ENCODE results near the gene MAPK8IP3.

The MAPK8IP3 gene

GRCh38 chr16:1764971-1765370, 59.0 kb downstream of the MAPK8IP3 start:
- DNase-seq, result no peak

- no peak for DNase-seq
Measured at GRCh38 chr16:1765826-1766225, 59.8 kb downstream of the MAPK8IP3 start.

GRCh38 chr16:1766231-1766630, 60.2 kb downstream of the MAPK8IP3 start:
- DNase-seq, result no peak

- DNase-seq, result no peak
Measured at GRCh38 chr16:1766701-1767100, 60.7 kb downstream of the MAPK8IP3 start.

- no peak for DNase-seq
Measured at GRCh38 chr16:1767116-1767994, 61.4 kb downstream of the MAPK8IP3 start.

GRCh38 chr16:1768061-1768766, 62.2 kb downstream of the MAPK8IP3 start:
- no peak for DNase-seq

GRCh38 chr16:1768767-1769401, 62.9 kb downstream of the MAPK8IP3 start:
- DNase-seq, result no peak

GRCh38 chr16:1769402-1770300, 63.7 kb downstream of the MAPK8IP3 start:
- no peak for DNase-seq

- DNase-seq, result peak; percentile 43
Measured at GRCh38 chr16:1770328-1771187, 64.6 kb downstream of the MAPK8IP3 start.

- peak; percentile 60 for DNase-seq
Measured at GRCh38 chr16:1771188-1771863, 65.3 kb downstream of the MAPK8IP3 start, which contains the start of gene NME3. Gene NME3, minus strand, starts transcription at chr16:1771543. Its CDS starts 9 bp downstream, at chr16:1771534.

- DNase-seq, result no peak
Measured at GRCh38 chr16:1771864-1772361, 65.9 kb downstream of the MAPK8IP3 start.

GRCh38 chr16:1772362-1772907, 66.4 kb downstream of the MAPK8IP3 start, which contains the start of gene EME2:
Gene EME2, plus strand, starts transcription at chr16:1772810. Its CDS starts 418 bp downstream, at chr16:1773228.
- no peak for DNase-seq

GRCh38 chr16:1772908-1773702, 67.1 kb downstream of the MAPK8IP3 start, which contains the start of gene MRPS34:
Gene MRPS34, minus strand, starts transcription at chr16:1773134. Its CDS starts 15 bp downstream, at chr16:1773119.
- DNase-seq, result peak; percentile 77

- DNase-seq, result no peak
Measured at GRCh38 chr16:1773703-1774447, 67.9 kb downstream of the MAPK8IP3 start.

GRCh38 chr16:1774448-1774780, 68.4 kb downstream of the MAPK8IP3 start:
- no peak for DNase-seq

- DNase-seq, result no peak
Measured at GRCh38 chr16:1775006-1775845, 69.2 kb downstream of the MAPK8IP3 start.

- DNase-seq, result no peak
Measured at GRCh38 chr16:1775846-1776671, 70.1 kb downstream of the MAPK8IP3 start.
